PC-3 (cell line): ENCODE data around the gene WDR49.

Experiments
- CTCF ChIP-seq: fragments of 300-600 bp; sonication (generic); conservative IDR thresholded peaks from 2 replicates; pipeline ENCODE4 v1.5.1; 2017; ENCODE audit warnings: antibody characterized with exemption, low read depth, mild to moderate bottlenecking, low read length
- EZH2 ChIP-seq: fragments of 300-600 bp; sonication (generic); IDR thresholded peaks from one replicate; pipeline ENCODE4 v1.6.1; 2017; ENCODE audit warnings: antibody characterized with exemption, mild to moderate bottlenecking, low read length; ENCODE audit not compliant: unreplicated experiment

- TF ChIP-seq CTCF = no peak
- TF ChIP-seq EZH2 = no peak
Measured at GRCh38 chr3:167451282-167451681, 202.5 kb downstream of the WDR49 start.
